T-helper 2 cell treated with Interferon-gamma antibody and Interleukin-4, amounts not matched to agents 5 μg/mL and 100 μg/mL, for 36 hours (primary cell): ENCODE data around the gene MRAS.
A peak's percentile ranks its signal among the peaks of the same experiment; 100 is the strongest.

ENCODE experiments used
- DNase-seq: peaks from one replicate; pipeline ENCODE4 v3.0.0; 2021; ENCODE audit warnings: low spot score
- H3K27ac Mint-ChIP-seq: one replicate; pipeline ENCODE4 v1.8.0; 2021; ENCODE audit warnings: mild to moderate bottlenecking, mixed read lengths
- H3K27me3 Mint-ChIP-seq: one replicate; pipeline ENCODE4 v1.8.0; 2021; ENCODE audit warnings: low read depth, mixed read lengths
- H3K36me3 Mint-ChIP-seq: one replicate; pipeline ENCODE4 v1.8.0; 2021; ENCODE audit warnings: low read depth, mixed read lengths
- H3K4me1 Mint-ChIP-seq: one replicate; pipeline ENCODE4 v1.8.0; 2021; ENCODE audit warnings: low read depth, mixed read lengths
- H3K4me3 Mint-ChIP-seq: one replicate; pipeline ENCODE4 v1.8.0; 2022; ENCODE audit warnings: mild to moderate bottlenecking, moderate library complexity, mixed read lengths
- H3K9me3 Mint-ChIP-seq: one replicate; pipeline ENCODE4 v1.8.0; 2021; ENCODE audit warnings: mixed read lengths

MRAS gene

DNA sequence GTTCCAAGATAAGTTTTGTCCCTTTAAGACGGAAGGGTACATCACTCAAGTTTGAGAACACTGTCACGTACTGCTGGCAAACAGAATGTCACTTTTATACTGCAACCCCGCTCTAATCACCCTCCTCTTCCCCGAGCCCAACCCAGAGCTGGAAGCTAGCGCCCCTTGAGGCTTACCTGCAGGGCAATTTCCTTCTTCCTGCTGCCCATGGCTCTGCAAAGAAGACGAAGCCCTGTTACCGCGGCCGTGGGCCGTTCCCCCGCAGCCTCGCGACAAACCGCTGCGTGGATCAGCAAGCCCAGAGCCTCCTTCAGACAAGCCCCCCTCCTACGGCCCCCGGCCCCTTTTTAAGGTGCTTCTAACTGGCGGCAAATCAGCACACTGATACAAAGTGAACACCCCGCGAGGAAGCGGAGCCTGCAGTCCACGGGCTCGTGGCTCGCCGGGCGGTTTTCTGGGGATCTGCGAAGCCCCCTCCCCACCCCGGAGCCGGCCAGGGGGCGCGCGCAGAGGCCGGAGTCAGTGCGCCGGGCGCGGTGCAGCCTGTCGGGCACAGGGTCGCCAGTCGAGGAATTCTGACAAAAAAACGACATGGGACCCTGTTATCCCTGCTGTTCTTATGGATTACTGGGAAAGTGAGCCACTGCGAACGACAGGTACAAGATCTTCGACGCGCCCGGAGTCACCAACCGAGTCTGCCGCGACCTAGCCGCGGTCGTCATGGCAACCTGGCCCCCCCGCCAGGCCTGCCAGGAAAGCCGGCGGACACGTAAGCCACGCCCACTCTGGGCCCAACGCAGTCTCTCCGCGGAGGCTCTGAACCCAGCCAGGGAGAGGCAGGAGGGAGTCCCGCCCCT is 19.0 kb upstream of the MRAS start, which contains the start of gene NME9:
Gene NME9, minus strand, starts transcription at position 725 of the 857 bp plus-strand sequence. Its CDS starts 516 bp downstream, at position 209.
- Mint-ChIP-seq H3K4me3 (peak within 1 kb of the TSS; percentile 90), H3K36me3 (no peaks in the 10 kb centered on the region), H3K27me3 (peaks cover 3% of the 10 kb centered on the region), H3K4me1 (peaks cover 23% of the 10 kb centered on the region), H3K27ac (peak within 1 kb of the TSS; percentile 68), H3K9me3 (no peaks in the 10 kb centered on the region)
- DNase-seq = peak; percentile 83

DNA sequence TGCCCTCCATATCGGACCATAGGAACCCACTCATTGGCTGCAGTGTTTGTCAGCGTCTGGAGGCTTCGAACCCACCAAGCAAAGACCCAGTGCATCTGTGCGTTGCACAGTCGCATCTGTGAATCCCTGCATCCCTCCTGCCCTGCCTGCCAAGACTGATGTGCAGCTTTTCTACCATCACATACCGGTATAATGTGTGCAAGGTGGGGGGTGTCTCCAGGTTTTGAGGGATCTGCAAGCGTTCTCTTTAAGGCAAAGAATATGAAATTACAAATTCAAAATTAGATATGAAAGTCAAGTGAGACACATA is 18.4 kb upstream of the MRAS start:
- H3K27ac Mint-ChIP-seq = peak overlapping the region; percentile 3
- peaks cover 17% of the 10 kb centered on the region for H3K4me1 Mint-ChIP-seq
- H3K36me3 Mint-ChIP-seq = no peaks in the 10 kb centered on the region
- peak overlapping the region; percentile 90 for H3K4me3 Mint-ChIP-seq
- H3K27me3 Mint-ChIP-seq = peaks cover 3% of the 10 kb centered on the region
- H3K9me3 Mint-ChIP-seq = no peaks in the 10 kb centered on the region
- DNase-seq = no peak

DNA sequence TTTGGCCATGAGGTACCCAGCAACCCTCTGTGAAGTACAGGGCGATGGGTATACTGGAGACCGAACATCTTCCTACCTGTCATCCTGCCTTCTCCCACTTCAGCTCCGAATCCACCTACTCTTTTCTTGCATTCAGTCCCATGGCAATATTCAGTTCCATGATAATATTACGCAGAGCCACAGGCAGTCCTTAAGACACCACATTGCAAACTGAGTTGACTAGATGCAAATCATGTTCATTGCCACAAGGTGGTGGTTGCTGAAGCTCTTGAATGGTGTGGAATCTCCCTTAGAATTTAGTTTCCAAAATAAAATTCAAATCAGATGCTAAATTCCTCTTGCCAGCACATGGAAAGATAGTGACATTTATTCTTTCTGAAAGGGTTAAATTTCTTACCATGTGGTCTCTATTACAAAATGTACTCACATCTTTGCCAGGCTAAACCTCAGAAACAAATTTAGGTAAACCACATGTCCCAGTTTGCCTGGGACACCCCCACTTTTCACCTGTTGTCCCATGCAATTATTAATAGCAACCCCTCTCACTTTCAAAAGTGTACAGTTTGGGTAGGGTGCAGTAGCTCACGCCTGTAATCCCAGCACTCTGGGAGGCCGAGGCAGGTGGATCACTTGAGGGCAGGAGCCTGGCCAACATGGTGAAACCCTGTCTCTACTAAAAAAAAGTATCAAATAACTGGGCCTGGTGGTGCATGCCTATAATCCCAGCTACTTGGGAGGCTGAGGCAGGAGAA is 17.1 kb upstream of the MRAS start:
- no peaks in the 10 kb centered on the region for H3K36me3 Mint-ChIP-seq
- H3K4me3 Mint-ChIP-seq = no peak overlapping the region
- peaks cover 16% of the 10 kb centered on the region for H3K4me1 Mint-ChIP-seq
- no peak overlapping the region for H3K27ac Mint-ChIP-seq
- peaks cover 3% of the 10 kb centered on the region for H3K27me3 Mint-ChIP-seq
- H3K9me3 Mint-ChIP-seq = no peaks in the 10 kb centered on the region
- DNase-seq = no peak

DNA sequence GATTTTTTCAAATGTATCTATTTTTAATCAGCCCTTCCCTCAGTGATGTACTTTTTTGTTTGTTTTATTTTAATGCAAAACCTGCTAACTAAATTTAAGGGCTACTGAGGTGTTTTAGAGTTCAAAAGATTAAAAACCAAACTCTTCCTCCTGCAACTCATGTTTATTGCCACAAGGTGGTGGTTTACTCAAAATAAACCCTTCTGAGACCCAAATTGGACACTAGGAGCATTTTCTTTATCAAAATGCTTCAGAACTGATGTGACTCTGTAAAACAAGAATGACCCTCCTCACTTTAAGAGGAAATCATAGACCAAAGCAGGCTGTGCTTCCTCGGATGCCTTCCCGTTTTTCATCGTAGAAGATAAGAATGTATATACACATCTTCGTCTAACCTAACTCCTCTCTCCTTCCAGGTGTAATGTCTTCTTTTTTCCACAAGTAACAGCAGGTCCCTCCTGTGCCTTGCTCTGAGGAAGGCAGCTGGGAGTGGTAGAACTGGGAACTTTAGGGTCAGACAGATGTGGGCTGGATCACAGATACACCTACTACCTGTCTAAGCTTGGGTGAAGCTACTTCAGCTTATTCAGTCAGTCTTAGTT is 15.8 kb upstream of the MRAS start:
- Mint-ChIP-seq H3K27me3 (peaks cover 3% of the 10 kb centered on the region), H3K4me1 (peaks cover 16% of the 10 kb centered on the region), H3K9me3 (no peaks in the 10 kb centered on the region), H3K27ac (no peak overlapping the region), H3K36me3 (no peaks in the 10 kb centered on the region), H3K4me3 (no peak overlapping the region)
- DNase-seq = no peak

DNA sequence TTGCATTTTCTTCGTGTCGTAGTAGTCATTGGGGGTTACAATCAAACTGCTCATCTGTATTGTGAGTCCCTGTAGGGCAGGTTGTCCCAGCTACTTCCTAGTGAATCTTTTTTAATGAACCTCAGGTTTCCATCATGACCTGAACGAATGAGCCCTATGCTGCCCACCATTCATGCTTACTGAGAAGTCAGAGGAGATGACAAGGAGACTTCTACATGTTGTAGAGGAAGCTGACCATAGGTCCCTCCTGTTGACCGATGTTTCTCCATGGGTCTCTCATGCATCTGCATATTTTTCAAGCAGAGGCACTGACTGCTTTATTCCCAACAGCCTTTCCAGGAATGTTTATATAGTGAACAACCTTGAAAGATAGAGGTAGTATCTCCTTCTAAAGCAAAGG is 13.8 kb upstream of the MRAS start:
- H3K27me3 Mint-ChIP-seq = peaks cover 6% of the 10 kb centered on the region
- H3K27ac Mint-ChIP-seq = no peak overlapping the region
- peaks cover 5% of the 10 kb centered on the region for H3K4me1 Mint-ChIP-seq
- no peaks in the 10 kb centered on the region for H3K36me3 Mint-ChIP-seq
- no peak for DNase-seq
- H3K4me3 Mint-ChIP-seq = no peak overlapping the region
- no peaks in the 10 kb centered on the region for H3K9me3 Mint-ChIP-seq

DNA sequence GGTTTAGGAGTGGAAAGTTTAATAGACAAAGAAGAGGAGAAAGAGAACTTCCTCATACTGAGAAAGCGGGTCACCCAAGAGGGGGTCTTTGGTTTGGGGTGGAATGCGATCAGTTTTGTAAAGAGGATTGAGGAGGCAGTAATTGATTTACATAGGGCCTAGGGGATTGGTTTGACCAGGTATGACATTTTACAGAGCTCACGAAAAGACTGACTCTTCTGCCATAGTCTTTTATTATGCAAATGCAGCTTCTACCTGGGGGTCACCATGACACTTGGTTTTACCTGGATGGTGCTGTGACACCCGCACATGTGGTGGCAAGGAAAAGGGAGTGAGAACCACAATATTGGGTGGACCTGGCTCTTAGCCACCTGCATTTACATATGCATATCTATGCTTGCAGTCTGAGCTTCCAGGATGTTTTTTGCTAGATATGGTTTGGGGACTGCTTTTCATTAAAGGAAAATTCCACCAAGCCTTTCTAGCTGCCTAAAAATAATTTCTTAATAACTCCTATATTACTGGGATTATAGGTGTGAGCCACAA is 11.9 kb upstream of the MRAS start:
- no peak for DNase-seq
- H3K9me3 Mint-ChIP-seq = no peaks in the 10 kb centered on the region
- H3K27ac Mint-ChIP-seq = no peak overlapping the region
- peaks cover 8% of the 10 kb centered on the region for H3K27me3 Mint-ChIP-seq
- no peak overlapping the region for H3K4me3 Mint-ChIP-seq
- H3K36me3 Mint-ChIP-seq = no peaks in the 10 kb centered on the region
- H3K4me1 Mint-ChIP-seq = no peaks in the 10 kb centered on the region

DNA sequence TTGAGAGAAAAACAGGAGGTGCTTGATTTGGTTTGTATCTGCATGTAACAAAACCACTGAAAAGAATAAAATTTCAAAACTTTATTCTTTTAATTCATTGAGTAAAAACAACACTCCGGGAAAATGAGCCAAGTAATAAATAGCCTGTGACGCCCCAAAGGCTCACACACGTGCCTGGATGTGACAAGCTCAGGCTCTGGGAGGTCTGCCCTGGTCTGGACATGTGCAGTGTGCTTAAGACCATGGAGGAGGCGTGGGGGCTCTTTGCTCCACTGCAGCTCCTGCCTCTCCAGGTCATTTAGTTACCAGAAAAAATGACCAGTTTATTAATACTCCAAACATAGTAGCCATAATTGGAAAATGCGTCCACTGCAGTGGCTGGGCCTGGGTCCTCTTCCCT is 10.1 kb upstream of the MRAS start:
- Mint-ChIP-seq H3K27ac (no peak overlapping the region), H3K36me3 (no peaks in the 10 kb centered on the region), H3K27me3 (peaks cover 6% of the 10 kb centered on the region), H3K4me3 (no peak overlapping the region), H3K9me3 (no peaks in the 10 kb centered on the region), H3K4me1 (no peaks in the 10 kb centered on the region)
- no peak for DNase-seq

DNA sequence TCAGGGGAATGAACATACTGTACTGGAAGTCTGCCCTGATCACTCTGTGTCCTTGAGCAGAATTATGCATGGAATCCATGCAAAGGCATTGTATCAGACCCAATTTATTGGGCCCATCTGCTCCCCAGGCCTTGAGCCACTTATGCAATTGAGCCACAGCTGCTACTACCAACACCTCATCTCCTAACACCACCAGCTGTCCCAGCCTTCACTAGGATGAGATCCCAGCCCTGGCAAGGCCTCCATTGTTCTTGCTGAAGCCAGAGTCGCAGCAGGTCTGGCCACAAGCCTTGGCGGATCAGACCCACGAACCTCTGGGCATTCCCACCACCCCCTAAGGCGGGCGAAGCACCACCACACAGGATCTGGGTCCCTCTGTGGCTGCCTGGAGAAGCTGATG is 9.6 kb upstream of the MRAS start:
- Mint-ChIP-seq H3K27ac (no peak overlapping the region), H3K9me3 (no peaks in the 10 kb centered on the region), H3K4me3 (no peak overlapping the region), H3K36me3 (no peaks in the 10 kb centered on the region), H3K4me1 (no peaks in the 10 kb centered on the region), H3K27me3 (peaks cover 7% of the 10 kb centered on the region)
- no peak for DNase-seq

DNA sequence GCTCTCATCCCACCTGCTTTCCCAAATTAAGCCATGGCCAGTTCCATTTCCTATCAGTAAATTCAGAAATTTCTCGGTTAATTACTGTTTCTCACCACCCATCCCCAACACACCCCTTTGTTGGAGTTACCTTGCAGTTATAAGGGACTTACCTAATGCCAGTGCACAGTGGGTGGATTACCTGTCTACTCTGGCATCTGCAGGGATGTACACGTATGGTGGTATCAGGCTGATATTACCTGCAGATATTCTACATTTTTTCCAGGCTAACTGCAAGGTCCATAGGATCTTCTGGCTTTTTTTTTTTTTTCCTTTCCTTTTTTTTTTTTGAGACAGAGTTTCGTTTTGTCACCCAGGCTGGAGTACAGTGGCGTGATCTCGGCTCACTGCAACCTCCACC is 7.9 kb upstream of the MRAS start:
- H3K27me3 Mint-ChIP-seq = peaks cover 9% of the 10 kb centered on the region
- no peaks in the 10 kb centered on the region for H3K4me1 Mint-ChIP-seq
- H3K36me3 Mint-ChIP-seq = no peaks in the 10 kb centered on the region
- no peaks in the 10 kb centered on the region for H3K9me3 Mint-ChIP-seq
- DNase-seq = no peak
- H3K4me3 Mint-ChIP-seq = no peak overlapping the region
- H3K27ac Mint-ChIP-seq = no peak overlapping the region

DNA sequence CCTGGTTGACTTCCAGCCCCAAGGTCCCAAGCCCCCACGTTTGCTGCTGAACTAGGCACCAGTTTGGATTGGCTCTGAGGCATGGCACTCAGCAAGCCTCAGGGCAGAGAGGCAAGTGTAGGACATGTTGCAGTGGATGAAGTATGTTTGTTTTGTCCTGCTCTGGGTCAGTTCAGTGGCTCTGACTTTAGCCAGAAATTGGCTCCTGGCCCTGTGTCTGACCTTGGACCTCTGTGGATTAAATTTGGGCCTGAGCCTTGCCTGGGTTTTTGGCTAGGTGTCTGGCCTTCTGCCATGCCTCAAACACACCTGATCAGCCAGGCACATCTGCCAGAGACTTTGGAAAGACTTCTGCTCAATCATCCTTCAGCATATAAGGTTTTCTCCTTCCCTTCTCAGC is 3.6 kb upstream of the MRAS start:
- H3K4me1 Mint-ChIP-seq = peaks cover 5% of the 10 kb centered on the region
- no peak for DNase-seq
- no peak overlapping the region for H3K4me3 Mint-ChIP-seq
- H3K27me3 Mint-ChIP-seq = peaks cover 37% of the 10 kb centered on the region
- H3K27ac Mint-ChIP-seq = no peak overlapping the region
- H3K36me3 Mint-ChIP-seq = no peaks in the 10 kb centered on the region
- no peaks in the 10 kb centered on the region for H3K9me3 Mint-ChIP-seq

DNA sequence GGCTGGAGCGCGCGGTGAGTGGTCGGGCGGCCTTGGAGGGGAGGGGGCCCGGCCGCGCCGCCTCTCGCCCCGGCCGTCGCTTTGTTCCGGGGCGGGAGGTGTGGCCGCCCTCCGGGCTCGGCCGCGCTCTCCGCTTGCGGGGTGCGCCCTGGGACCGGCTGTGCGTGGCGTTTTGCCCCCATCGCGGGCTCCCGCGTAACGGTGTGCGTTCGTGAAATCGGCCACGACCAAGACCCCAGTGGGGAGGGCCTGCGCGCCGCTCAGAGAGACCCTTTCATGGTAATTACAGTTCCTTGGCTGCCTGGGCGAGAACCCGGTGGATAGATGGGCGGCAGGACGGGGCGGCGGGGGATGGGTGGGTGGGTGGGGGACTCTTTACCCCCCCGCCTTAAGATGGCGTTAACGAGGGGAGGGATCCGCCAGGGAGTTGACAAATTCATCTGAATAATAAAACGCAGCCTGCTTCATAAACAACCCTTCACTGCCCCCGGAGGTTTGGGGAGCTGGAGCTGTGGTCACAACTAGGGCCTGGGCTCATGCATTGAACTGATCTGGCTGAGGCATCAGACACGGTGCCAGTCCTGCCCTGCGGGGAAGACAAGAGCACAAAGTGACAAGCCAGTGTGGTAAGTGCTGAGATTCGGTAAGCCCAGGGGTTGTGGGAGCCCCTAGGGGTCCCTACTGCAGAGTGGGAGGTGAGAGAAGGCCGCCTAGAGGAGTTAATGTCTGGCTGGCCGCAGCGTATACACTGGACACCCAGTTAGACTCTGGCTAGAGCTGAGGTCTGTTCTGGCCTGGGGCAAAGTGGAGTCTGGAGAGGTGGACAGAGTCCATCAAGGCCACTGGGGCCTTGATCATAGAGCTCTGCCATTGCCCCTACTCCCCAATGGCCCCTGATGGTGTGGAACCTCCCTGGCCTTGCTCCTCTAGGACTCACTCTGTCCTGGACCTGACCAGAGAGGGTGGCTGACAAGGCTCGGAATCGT is 668 bp downstream of the MRAS start:
- Mint-ChIP-seq H3K4me1 (peaks cover 5% of the 10 kb centered on the region), H3K36me3 (no peaks in the 10 kb centered on the region), H3K27ac (no peak overlapping the region), H3K27me3 (peaks cover 52% of the 10 kb centered on the region), H3K4me3 (peak overlapping the region; percentile 59), H3K9me3 (no peaks in the 10 kb centered on the region)
- no peak for DNase-seq

DNA sequence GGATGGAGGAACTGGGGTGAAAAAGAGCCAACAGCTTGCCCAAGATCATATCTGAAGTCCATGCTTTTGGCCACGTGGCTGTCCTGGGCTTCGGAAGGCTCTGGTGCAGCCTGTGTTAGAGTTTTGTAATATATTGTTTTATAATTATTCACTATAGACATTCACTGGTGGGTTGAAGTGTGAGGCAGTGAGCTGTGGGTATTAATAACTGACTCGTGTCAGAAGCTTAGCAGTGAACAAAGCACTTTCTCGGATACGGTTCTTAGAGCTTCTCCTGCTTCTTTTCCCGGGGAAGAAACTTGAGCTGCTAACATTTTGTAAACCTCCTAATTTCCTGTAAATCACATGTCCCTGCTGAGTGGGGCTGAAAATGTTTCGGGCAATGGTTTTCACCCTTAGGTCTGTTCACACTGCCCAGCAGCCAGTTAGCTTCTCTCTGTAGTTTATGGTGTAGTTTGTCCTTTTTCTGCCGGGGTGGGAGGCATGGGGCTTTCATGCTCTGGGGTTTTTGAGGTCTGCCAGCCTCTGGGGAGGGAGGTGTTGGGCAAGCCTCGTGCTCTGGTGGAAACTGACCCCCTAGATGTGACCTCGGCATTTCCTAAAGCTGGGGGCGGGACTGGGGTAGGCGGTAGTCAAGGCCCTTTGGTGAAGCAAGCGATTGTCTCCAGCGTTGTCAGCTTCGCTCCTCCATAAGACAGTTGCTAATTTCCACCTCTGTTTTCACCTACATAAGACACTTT is 1.7 kb downstream of the MRAS start:
- peaks cover 5% of the 10 kb centered on the region for H3K4me1 Mint-ChIP-seq
- no peak overlapping the region for H3K27ac Mint-ChIP-seq
- no peak for DNase-seq
- H3K4me3 Mint-ChIP-seq = no peak overlapping the region
- H3K9me3 Mint-ChIP-seq = no peaks in the 10 kb centered on the region
- no peaks in the 10 kb centered on the region for H3K36me3 Mint-ChIP-seq
- peaks cover 55% of the 10 kb centered on the region for H3K27me3 Mint-ChIP-seq

DNA sequence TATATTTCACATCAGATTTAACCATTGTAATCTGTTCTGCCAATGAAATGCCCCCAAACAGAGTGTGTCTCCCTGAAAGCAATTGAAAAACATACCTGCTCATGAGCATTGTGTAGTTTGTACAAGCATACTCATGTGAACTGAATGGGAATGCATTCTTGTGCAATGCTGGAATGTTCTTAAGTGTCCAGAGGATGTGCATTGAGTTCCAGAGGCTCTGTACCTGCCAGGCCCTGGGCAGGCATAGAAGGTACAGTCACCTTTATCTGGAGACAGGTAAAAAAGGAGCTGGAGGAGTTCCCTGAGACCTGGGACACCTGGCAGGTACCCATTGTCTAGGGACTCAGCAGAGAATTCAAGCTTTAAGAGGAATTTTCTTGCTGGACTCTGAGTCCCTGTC is 2.8 kb downstream of the MRAS start:
- Mint-ChIP-seq H3K27ac (no peak overlapping the region), H3K36me3 (no peaks in the 10 kb centered on the region), H3K9me3 (no peaks in the 10 kb centered on the region), H3K4me1 (peaks cover 5% of the 10 kb centered on the region), H3K4me3 (no peak overlapping the region), H3K27me3 (peaks cover 49% of the 10 kb centered on the region)
- no peak for DNase-seq
